Measurements from ENCODE around the gene UBE3B. TPM values are rescaled to one million over a fixed set of nuclear protein-coding genes. Genes with fewer than 3 reads are reported as not detected.

UBE3B gene
- polyA plus RNA-seq, 1 donor = 22.3 TPM

DNA sequence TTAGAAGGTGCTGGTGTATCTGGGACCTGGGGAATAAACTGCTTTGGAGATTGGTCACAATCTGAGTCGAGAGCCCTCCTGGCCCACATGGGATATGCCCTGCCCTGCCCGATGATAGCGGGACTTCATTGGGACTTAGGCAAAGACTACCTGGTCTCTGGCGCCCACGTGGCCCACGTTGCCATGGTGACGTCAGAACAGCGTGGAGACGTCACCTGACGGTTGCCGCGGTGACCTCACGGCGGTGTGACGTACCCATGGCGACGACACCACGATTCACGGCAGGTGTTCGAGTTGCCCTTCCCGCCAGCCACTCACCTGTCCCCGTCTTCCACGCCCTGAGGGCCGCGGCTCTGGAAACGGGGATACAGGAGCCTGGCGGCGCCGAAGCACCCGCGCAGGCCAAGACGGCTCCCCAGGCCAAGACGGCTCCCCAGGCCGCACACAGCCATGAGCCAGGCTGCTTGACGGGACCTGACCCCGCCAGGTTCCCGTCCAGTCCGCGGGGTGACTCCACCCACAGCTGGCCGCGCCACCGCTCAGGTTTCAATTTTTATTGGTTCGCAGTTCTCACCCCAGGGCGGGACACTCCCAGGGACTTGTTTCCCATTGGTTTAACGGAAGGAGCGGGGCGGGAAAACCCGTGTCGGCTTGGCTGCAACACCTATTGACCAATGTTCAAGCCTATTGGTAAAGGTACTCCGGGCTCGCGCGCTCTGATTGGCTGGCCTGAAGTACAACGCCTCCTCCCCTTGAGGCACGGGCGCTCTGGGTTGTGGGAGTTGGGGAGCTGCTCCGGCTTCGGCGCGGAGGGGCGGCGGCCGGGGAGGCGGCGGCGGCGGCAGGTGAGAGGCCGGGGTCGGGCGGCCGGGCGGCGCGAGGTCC lies 95.8 kb downstream of the UBE3B start, which contains the start of the genes MMAB and MVK:
Gene MMAB, minus strand, starts transcription at position 476 of the 885 bp plus-strand sequence. Its CDS starts 24 bp downstream, at position 452.
Gene MVK, plus strand, starts transcription at position 766 of the 885 bp plus-strand sequence. CDS start 1,029 bp downstream, outside the sequence.
- peak; percentile 96 for DNase-seq (ENCODE audit: low read depth)

GRCh38 chr12:109573914-109574244 lies 96.4 kb downstream of the UBE3B start:
- no peak for DNase-seq (ENCODE audit: low read depth)

DNA sequence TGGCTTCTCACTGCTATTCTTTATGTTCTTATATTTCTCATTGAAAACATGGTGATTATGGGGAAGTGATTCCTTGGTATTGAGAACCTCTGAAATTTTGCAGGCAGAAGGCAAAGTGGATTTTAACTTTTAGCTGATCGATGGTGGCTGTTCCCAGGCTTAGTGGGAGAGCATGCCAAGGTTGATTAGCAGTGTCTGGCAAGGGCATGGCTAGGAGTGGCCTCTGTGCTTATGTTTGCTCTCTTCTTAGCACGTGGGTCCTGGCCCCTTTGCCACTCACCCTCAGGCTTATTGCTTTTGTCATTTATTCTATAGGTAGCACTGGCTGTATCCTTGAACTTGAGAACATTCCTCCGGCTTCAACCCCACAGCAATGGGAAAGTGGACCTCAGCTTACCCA lies 98.2 kb downstream of the UBE3B start:
- no peak for DNase-seq (ENCODE audit: low read depth)

GRCh38 chr12:109577311-109577710 lies 99.9 kb downstream of the UBE3B start:
- no peak for DNase-seq (ENCODE audit: low read depth)

DNA sequence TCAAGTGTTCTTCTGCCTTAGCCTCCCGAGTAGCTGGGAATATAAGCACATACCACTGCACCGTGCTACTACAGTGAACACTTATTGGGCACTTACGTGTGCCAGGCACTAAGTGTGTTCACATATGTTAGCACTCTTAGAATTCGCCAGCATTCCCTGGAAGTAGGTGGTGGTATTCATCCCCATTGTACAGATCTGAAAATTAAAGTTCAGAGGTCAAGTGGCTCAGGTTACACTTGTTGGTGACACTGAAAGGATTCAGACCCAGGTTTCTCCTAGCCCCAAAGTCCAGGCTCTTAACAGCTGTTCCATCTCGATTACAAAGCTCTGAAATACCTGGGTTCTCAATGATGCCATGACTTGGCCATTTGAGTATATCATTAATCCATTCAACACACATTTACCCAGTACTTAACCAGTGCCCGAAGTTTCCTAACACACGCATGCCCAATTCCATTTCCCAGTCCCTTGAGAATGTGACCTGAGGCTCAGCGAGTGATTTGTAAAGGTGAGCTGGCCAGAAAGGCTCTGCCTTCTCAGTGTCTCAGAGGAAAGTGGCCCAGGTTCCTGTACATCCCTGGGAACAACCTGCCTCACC lies 101.0 kb downstream of the UBE3B start:
- no peak for DNase-seq (ENCODE audit: low read depth)

- DNase-seq (ENCODE audit: low read depth) = no peak
Observed at GRCh38 chr12:109579639-109580038, 102.2 kb downstream of the UBE3B start.

GRCh38 chr12:109580272-109580671 lies 102.8 kb downstream of the UBE3B start:
- DNase-seq (ENCODE audit: low read depth) = no peak

GRCh38 chr12:109580684-109581333 lies 103.4 kb downstream of the UBE3B start:
- no peak for DNase-seq (ENCODE audit: low read depth)

DNA sequence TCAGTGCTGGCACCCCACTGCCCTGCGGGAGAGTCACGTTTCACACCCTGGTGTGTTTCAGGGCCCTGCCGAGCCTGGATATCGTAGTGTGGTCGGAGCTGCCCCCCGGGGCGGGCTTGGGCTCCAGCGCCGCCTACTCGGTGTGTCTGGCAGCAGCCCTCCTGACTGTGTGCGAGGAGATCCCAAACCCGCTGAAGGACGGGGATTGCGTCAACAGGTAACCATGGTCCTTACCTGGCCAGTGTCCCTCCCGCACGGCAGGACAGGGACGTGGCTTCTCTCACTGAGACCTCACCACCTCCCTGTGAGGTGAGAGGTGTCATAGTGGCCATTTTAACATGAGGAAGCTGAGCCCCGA lies 103.9 kb downstream of the UBE3B start:
- no peak for DNase-seq (ENCODE audit: low read depth)

GRCh38 chr12:109581856-109582255 lies 104.4 kb downstream of the UBE3B start:
- no peak for DNase-seq (ENCODE audit: low read depth)

GRCh38 chr12:109582636-109583035 lies 105.2 kb downstream of the UBE3B start:
- DNase-seq (ENCODE audit: low read depth) = no peak

- no peak for DNase-seq (ENCODE audit: low read depth)
Observed at GRCh38 chr12:109583733-109584132, 106.3 kb downstream of the UBE3B start.

Other genes with a start within 250 kb of the UBE3B start
- gene FOXN4, start 168.3 kb upstream of the UBE3B start, polyA plus RNA-seq (ENCODE audit: insufficient read length) = 0.15 TPM
- gene MYO1H, start 129.7 kb upstream of the UBE3B start, polyA plus RNA-seq (ENCODE audit: insufficient read length) = 0.33 TPM
- gene KCTD10, start 334 bp upstream of the UBE3B start, polyA plus RNA-seq (ENCODE audit: insufficient read length) = 27.6 TPM
- gene MMAB, start 95.9 kb downstream of the UBE3B start, polyA plus RNA-seq (ENCODE audit: insufficient read length) = 24.7 TPM
- gene MVK, start 96.2 kb downstream of the UBE3B start, polyA plus RNA-seq (ENCODE audit: insufficient read length) = 15.6 TPM
- gene FAM222A, start 236.2 kb downstream of the UBE3B start, polyA plus RNA-seq (ENCODE audit: insufficient read length) = 9.8 TPM

All from forelimb muscle (tissue), 1 donor.